Middle frontal gyrus (tissue), 1 donor: ENCODE data around the gene PDE4DIP.
"Not testable (repeated sequence)": the region's sequence is repeated elsewhere in the genome, so short reads cannot be mapped to it uniquely, and the experiment has no call there.

Source experiments
- DNase-seq: peaks from one replicate; pipeline ENCODE4 v3.0.0-alpha.2; 2015; ENCODE audit warnings: low spot score; ENCODE audit errors: extremely low spot score

PDE4DIP gene

DNA sequence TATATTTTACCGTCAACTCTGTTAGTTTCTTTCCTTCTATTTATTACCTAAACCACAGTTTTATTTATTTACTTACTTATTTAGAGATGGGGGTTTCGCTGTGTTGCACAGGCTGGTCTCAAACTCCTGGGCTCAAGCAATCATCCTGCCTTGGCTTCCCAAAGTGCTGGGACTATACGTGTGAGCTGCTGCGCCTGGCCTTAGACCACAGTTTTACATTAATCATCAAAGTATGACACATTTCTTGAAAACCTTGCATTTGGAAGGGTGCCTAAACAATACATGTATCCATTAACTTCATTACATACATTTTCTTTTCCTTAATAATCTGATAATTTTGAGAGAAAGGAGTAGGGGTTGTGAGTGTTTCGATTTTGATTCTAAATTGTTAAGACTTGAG lies 124.9 kb downstream of the PDE4DIP start:
- DNase-seq, result not testable (repeated sequence)

DNA sequence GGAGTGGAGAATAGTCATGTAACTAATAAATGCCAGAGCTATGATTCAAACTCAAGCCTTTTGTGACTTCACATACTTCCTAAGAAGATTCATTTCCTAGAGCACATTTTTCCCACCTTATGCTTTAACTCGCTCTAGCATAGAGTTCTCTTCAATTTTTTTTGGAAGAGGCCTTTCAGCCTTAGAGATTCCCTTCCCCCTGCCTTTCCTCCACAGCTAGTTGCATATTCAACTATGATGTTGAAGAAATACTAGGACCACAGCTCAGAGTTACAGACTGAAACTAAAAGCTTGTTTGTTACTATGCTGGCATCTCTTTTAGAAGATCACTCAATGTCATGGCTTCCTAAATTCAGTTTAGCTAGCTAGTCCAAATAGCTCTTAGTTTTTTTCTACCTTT lies 131.2 kb downstream of the PDE4DIP start:
- DNase-seq, result not testable (repeated sequence)

DNA sequence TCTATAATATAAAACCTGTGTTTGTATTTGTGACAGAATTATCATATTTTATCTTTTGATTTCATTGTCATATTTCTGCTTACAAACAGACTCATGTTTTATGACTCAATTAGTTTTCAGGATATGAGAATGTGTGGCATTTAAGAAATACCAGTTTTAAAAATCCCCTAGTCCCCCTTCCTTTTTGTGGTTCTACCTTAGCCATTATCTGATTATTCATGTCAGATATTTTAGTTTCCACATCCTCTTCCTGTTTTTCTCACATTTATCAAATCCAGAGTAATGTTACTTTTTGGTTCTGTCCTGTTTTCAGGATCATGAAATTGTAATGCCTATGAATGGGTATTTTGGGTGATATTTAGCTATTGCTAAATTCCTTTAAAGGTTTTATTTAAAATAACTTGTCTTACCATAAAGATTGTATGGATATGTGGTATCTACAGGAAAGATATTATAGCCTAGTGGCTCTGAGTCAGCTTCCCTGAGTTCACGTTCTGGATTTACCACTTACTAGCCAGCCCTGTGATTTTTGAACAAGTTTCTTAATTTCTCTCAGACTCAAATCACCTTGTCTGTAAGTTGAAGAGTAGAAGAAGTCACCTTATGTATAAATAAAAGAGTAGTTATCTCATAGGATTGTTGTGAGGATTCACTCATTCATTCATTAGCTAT lies 131.8 kb downstream of the PDE4DIP start:
- not testable (repeated sequence) for DNase-seq

DNA sequence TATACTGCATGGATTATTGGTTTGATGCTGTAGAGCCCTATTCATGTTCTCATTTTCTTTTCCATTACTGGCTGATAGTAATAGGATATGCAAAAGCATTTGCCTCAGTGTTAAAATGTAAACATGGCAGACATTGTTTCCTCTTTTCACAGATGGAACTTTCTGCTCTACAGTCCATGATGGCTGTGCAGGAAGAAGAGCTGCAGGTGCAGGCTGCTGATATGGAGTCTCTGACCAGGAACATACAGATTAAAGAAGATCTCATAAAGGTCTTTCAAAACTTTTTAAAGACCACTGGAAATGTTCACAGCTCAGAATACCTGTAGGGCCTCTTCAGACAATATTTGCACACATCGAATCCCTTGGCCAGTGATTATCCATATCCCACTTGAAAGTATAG lies 133.6 kb downstream of the PDE4DIP start:
- DNase-seq, result not testable (repeated sequence)

DNA sequence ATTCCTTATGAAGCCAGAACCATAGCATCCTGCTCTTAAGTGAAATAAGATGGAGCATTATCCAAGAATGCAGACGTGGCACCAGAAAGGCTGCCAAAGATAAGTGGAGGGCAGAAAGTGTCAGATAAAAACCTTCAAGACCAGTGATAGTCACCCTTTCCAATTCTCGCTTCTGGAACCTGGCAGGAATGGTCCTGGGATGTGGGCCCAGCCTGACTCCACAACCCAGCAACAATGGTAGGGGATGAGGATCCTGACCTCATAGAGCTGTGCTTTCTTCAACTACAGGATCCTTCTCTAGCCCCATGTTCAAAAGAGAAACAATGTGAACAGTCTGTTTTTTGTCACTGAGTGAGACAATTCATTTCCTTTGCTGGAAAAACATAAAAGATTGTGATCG lies 145.2 kb downstream of the PDE4DIP start:
- DNase-seq, result not testable (repeated sequence)

DNA sequence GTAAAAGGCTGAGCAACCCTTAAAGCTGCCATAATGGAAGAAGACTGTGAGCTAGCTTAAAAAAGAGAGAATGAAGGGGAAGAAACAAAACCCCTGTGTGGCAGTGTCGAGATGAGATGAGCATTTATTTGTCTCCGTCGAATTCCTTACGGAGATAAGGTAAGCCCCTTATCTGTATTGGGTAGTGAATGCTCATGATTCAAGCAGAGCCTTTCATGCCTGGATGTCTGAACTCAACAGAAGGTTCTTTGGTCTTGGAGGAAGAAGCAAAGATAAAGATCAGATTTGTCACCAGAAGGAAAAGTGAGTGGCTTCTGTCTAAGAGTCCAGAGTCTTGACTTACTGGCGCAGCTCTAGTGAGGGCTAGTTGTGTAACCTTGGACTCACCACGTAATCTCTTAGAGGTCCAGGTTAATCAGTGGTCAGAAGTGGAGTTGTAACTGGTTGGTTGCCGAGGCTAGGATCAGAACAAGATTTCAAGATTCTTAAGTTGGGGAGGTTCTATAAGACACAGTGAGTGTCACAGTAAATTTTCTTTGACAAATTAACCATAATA lies 146.1 kb downstream of the PDE4DIP start:
- not testable (repeated sequence) for DNase-seq

DNA sequence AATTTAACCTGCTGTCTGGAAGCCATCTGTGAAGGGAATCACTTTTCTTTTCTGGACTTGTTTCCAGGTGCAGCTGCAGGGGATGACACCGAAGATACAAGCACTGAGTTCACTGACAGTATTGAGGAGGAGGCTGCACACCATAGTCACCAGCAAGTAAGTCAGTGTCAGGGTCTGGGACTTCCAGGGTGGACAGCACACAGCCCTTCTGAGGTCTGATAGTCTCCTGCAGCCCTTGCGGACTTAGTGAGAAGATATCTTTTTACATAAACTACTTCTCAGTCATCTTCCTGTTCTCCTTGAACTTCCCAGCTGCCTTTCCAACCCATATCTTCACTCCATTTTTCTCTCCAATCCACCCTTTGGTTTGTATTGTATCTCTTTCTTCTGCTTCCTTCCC lies 147.6 kb downstream of the PDE4DIP start:
- not testable (repeated sequence) for DNase-seq

DNA sequence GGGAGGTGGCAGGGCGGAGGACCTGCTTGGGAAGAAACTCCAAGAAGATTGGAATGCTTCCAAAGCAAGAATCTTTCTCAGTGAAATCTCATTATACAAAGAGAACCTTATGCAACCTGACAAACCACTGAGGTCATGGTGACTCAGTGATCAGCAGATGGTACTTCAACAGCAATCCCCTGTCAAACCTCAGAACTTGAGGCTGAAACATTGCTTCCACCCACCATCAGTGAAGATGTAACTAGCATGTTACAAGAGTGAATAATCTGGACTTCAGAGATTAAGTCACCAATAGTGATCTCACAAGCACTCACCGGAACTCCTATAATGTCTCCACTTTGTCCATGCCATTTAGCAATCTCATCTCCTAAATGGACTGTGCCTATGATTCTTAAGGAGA lies 148.1 kb downstream of the PDE4DIP start:
- not testable (repeated sequence) for DNase-seq

DNA sequence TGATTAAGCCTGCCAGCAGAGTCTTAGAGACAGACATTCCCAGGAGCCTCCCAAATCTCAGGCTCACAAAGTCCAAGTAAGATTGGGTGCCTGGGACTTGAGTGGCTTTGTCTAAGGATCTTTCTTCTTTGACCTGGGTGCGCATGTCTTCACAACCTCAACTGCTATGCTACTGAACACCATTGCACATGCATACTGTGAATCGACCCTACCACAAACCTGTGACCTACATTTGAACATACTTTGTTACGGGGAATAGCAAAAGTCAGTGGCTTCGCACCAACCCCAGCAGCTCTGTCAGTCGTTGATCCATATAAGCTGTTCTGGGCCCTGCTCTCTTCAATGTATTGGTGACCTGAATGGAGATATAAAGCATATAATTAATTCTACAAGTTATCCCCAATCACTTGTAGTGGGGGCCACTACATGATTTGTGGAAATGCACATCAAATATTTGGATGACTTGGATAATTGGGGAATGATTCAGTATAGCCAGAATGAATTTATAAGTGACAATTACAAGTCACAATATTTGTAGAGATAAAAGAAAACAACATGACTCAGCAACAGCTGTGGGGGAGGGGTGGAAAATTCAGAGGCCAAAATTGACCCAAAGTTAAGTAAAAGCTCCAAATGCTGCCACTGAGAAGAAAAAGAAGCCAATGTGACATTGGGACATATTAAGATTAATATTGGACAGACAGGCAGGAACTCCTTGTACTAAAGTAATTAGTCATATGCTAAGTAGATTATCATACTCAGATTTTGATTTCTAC lies 152.4 kb downstream of the PDE4DIP start:
- DNase-seq, result not testable (repeated sequence)

DNA sequence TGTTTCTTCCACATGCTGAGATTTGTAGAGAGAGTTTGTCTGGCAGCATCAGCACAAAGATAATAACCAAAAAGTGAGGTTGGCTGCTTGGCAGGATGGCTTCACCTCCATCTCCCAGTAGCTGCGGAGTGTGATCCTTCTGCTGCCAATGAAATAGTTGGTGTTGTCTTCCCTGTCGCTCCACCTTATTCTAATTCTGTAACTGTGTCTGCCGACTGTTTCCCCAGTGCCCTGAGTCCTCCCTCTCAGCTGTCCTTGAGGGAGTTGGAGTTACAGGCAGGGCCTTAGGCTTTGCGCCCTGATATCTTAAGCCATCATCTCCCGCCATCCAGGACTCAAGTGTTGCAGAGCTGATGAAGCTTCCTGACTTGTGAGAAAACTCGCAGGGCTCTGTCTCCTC lies 153.2 kb downstream of the PDE4DIP start:
- DNase-seq, result not testable (repeated sequence)

DNA sequence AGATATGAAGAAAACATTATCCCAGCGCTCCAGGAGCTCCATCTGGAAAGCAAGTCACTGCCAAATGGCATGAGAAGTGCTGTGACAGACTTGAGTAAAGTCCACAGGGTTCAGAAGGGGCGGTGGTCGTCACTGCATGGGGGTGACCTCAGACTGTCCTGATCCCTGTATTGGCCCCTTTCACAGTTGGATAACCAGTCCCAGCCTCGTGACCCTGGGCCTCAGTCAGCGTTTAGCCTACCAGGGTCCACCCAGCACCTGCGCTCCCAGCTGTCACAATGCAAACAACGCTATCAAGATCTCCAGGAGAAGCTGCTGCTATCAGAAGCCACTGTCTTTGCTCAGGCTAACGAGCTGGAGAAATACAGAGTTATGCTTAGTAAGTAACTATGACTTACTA lies 158.4 kb downstream of the PDE4DIP start:
- not testable (repeated sequence) for DNase-seq

DNA sequence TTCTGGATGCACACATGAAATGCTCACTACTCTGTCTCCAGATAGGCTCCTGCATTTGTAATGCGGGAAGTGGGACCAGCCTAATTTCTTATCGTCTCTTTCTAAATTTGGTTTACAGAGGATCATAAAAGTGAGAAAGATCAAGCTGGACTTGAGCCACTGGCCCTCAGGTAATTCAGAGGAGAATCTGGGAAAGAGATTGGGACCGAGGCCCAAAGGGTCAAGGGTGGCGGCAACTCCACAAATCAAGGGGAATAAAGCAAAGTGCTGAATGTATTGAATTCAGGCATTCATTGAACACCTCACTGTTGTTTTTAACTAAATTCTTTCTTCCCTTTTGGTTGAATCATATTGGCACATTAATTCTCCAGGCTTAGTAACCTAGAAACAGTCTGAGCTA lies 164.1 kb downstream of the PDE4DIP start:
- DNase-seq, result not testable (repeated sequence)

DNA sequence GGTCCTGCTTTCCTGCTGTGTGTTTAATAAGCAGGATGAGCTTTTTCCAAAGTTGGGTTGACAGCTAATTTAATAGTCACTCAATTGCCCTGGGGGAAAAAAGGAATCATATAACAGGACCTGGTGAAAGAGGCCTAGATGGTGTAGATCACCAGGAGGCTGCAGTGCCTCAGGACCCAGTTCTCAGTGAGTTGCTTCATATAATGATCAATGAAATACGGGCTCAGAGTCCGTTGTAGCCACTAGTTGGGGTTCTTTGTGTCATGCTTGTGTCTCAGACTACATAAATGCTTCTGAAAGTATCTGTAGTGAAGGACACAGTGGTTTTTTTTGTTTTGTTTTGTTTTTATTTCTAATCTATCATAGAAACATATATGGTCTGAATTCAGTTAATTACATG lies 164.5 kb downstream of the PDE4DIP start:
- not testable (repeated sequence) for DNase-seq

DNA sequence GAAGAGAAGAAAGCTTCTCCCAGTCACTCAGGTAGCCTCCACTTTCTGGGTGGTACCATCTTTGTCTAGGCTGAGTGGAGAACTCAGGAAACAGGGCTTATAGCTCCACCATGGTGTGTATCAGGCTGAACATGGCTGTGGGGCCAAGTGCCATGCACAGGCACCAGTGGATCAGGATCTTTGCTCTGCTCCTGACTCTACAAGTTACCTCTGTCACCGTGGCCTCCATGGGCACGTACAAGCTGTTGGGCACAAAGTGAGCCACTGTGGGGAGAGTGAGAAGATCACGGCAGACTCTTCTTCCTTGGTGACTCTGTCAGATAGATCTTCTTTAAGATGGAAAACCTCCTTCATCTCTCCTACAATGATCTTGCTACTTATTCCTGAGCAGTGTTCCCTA lies 165.5 kb downstream of the PDE4DIP start:
- DNase-seq, result not testable (repeated sequence)

DNA sequence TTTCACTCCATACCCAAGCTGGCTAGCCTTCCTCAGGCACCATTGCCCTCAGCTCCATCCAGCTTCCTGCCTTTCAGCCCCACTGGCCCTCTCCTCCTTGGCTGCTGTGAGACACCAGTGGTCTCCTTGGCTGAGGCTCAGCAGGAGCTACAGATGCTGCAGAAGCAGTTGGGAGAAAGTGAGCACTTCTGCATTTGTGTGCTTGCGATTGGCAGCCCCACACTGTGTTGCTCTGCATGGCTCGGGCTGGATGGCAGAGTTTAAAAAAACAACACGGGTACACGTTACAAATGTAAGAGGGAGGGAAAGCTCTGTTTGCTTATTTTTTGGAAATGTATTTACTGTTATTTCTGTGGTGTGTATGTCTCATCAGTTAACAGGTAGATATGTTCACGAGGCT lies 168.4 kb downstream of the PDE4DIP start:
- not testable (repeated sequence) for DNase-seq

DNA sequence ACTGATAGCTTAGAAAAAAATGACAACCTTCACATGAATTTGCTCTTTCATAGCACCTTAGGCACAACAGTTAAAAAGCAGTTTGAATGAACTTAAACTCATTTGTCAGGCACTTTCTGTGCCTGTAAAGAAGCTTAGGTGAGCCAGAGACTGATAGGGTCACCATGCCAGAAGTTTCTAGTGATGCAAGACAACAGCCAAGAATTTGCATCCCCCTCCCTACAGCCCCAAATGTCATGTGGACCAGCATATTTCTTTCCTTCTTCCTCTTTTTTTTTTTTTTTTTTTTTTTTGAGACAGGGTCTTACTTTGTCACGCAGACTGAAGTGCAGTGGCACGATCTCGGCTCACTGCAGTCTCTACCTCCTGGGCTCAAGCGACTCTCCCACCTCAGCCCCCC lies 169.3 kb downstream of the PDE4DIP start:
- DNase-seq, result not testable (repeated sequence)

DNA sequence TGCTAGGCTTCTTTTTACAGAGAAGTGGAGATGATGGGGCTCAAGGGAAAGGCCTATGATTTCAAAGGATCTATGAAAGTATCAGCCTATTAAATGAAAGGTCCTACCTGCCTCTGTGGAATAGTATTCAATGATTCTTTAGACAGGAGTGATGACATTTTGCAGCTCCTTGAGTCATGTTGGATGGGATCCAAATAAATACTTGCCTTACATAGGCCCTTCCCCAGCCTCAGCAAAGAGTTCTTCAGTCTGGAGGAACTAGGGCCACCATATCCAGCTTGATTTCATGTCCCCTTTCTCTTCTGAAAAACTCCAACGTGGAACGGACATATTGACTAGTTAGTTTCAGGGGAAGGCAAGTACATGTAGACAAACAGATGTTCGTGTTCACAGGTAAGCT lies 171.3 kb downstream of the PDE4DIP start:
- not testable (repeated sequence) for DNase-seq

DNA sequence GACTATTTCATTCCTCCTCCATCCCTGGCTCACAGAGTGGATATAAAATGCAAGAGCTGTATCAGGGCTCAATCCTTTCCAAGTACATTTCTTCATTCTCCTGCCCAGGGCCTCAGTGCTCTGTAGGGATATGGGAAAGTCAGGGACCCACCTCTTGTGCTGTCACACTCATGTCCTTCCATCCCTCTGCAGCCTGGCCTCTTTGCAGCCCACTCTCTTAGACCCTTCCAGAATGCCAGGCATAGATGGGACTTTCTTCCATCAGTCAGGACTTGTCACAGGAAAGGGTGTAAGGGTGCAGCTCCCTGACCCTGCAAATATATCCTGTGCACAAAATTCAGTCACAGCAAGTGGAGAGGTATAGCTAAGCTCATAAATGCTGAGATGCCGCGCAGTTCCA lies 172.4 kb downstream of the PDE4DIP start:
- not testable (repeated sequence) for DNase-seq

DNA sequence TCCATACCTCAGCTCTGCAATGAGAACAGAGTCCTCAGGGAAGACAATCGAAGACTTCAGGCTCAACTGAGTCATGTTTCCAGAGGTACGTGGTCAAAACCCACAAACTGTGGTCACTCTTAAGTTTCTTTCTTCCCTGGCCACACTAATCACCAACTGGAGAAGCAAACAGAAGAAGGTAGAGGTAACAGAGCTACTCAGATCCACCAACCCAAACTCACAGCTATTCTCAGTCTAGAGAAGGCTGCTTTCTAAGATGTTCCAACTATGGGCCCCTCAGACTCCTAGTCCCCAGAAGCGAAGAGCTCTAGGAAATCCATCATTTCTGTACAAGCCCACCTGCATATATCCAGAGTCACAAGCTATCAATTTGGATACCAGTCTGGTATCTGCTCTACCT lies 174.3 kb downstream of the PDE4DIP start:
- DNase-seq, result not testable (repeated sequence)

DNA sequence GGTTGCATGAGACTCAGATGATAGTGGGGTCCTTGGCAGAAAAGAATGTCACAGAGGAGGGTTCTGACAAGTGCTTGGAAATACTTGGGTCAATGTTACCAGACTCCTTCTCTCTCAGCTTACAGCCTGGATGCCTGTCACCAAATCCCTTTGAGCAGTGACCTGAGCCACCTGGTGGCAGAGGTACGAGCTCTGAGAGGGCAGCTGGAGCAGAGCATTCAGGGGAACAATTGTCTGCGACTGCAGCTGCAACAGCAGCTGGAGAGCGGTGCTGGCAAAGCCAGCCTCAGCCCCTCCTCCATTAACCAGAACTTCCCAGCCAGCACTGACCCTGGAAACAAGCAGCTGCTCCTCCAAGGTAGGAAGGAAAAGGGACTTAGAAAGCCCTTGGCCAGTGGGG lies 180.1 kb downstream of the PDE4DIP start:
- DNase-seq, result not testable (repeated sequence)

DNA sequence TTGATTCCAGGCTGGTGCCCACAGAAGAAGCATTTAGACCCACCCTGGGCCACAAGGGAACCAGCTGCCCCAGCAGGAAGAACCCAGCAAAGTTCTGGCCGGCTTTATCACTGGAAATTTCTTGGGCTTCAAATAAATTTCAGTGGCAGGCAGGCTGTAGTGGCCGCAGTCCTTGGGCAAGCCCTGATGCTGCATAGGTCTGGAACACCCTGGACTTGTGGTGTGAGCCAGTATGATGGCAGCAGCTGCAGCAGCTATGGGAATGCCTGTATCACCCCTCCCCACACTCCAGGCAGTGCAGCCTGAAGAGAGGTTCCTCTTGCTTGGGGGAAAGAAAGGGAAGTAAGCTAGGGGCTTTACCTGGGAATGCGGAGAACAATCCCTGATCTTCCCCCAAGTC lies 189.7 kb downstream of the PDE4DIP start:
- DNase-seq, result not testable (repeated sequence)

DNA sequence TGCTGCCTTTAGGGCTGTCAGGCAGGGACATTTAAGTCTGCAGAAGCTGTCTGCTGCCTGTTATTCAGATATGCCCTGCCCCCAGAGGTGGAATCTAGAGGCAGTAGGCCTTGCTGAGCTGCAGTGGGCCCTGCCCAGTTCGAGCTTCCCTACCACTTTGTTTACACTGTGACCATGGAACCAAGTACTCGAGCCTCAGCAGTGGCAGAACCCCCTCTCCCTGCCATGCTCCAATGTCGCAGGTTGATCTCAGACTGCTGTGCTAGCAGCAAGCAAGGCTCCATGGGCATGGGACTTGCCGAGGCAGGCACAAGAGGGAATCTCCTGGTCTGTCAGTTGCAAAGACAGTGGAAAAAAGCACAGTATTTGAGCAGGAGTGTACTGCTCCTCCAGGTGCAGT lies 198.8 kb downstream of the PDE4DIP start:
- not testable (repeated sequence) for DNase-seq
